HepG2 (cell line): ENCODE measurements around the gene CAST. TPM values are rescaled to one million over a fixed set of nuclear protein-coding genes. Genes with fewer than 3 reads are reported as not detected.

Experiments used
- AFF4 ChIP-seq: sonication (generic); formaldehyde crosslinking; IDR thresholded peaks from 2 replicates; pipeline ENCODE4 v1.4.0; 2020; ENCODE audit warnings: missing genetic modification reagents
- BCLAF1 ChIP-seq: fragments of 450-650 bp; IDR thresholded peaks from 2 replicates; pipeline ENCODE4 v1.6.1; 2017; ENCODE audit warnings: mild to moderate bottlenecking
- CENPT ChIP-seq: sonication (generic); formaldehyde crosslinking; IDR thresholded peaks from 2 replicates; pipeline ENCODE4 v1.8.0; 2022; ENCODE audit warnings: low read depth, mild to moderate bottlenecking, moderate library complexity, missing genetic modification reagents
- DNMT1 ChIP-seq: sonication (generic); formaldehyde crosslinking; IDR thresholded peaks from 2 replicates; pipeline ENCODE4 v1.5.1; 2020; ENCODE audit warnings: mild to moderate bottlenecking, missing genetic modification reagents
- ELF3 ChIP-seq: IDR thresholded peaks from 2 replicates; pipeline ENCODE4 v1.6.1; 2016; ENCODE audit warnings: missing genetic modification reagents, missing compliant biosample characterization
- GPN1 ChIP-seq: sonication (generic); formaldehyde crosslinking; IDR thresholded peaks from 2 replicates; pipeline ENCODE4 v1.5.1; 2020; ENCODE audit warnings: missing genetic modification reagents, borderline replicate concordance
- HOMEZ ChIP-seq: IDR thresholded peaks from 2 replicates; pipeline ENCODE4 v1.6.1; 2016; ENCODE audit warnings: low read depth
- MED1 ChIP-seq: sonication (generic); formaldehyde crosslinking; IDR thresholded peaks from 2 replicates; pipeline ENCODE4 v1.4.0; 2020; ENCODE audit warnings: missing genetic modification reagents
- NFIB ChIP-seq: sonication (generic); formaldehyde crosslinking; IDR thresholded peaks from 2 replicates; pipeline ENCODE4 v1.9.0; 2021; ENCODE audit warnings: missing genetic modification reagents, mild to moderate bottlenecking, borderline replicate concordance
- PRMT3 ChIP-seq: sonication (generic); formaldehyde crosslinking; IDR thresholded peaks from 2 replicates; pipeline ENCODE4 v1.8.1; 2022; ENCODE audit warnings: low read depth, mild to moderate bottlenecking, moderate library complexity, missing genetic modification reagents, borderline replicate concordance
- SOX5 ChIP-seq: IDR thresholded peaks from 2 replicates; pipeline ENCODE4 v1.6.1; 2016; ENCODE audit warnings: borderline replicate concordance
- XRCC5 ChIP-seq: fragments of 200-400 bp; formaldehyde crosslinking; optimal IDR thresholded peaks from 2 replicates; pipeline ENCODE3; 2017; ENCODE audit warnings: mild to moderate bottlenecking, low read length
- ZNF276 ChIP-seq: sonication (generic); formaldehyde crosslinking; IDR thresholded peaks from 2 replicates; pipeline ENCODE4 v1.4.0; 2020; ENCODE audit warnings: mild to moderate bottlenecking, low read depth, missing genetic modification reagents
- ZNF564 ChIP-seq: sonication (generic); formaldehyde crosslinking; IDR thresholded peaks from 2 replicates; pipeline ENCODE4 v1.8.1; 2023; ENCODE audit warnings: mild to moderate bottlenecking, missing genetic modification reagents
- ZNF577 ChIP-seq: sonication (generic); formaldehyde crosslinking; IDR thresholded peaks from 2 replicates; pipeline ENCODE4 v1.4.0; 2020; ENCODE audit warnings: mild to moderate bottlenecking, low read depth, missing genetic modification reagents, borderline replicate concordance
- ZNF580 ChIP-seq: IDR thresholded peaks from 2 replicates; pipeline ENCODE4 v1.6.1; 2016; ENCODE audit warnings: low read depth, borderline replicate concordance
- ZNF724P ChIP-seq: sonication (generic); formaldehyde crosslinking; IDR thresholded peaks from 2 replicates; pipeline ENCODE4 v1.8.0; 2022; ENCODE audit warnings: missing genetic modification reagents, borderline replicate concordance
- polyA plus RNA-seq, 8 experiments: library from polyadenylated mRNA; depleted of rRNA in 3 of 8; stranded (reverse) in 7 of 8; unstranded in 1 of 8; fragments of >200 nt; fragmentation: Illumina TruSeq in 4 of 8; extraction: Trizol in 4 of 8; gene quantifications; 2 replicates each; pipeline versions ENCODE4 v1.2.1 to v1.2.3, GENCODE V29; 2011 to 2016; ENCODE audit warnings: low read depth in 4 of 8, missing spikeins in 1 of 8, mixed read lengths in 1 of 8; ENCODE audit not compliant: insufficient read depth in 1 of 8
- total RNA-seq, 5 experiments: library from RNA; depleted of rRNA; stranded (reverse); fragments of >200 nt; fragmentation: Illumina TruSeq; extraction: Trizol; gene quantifications; 2 replicates each; pipeline ENCODE4 v1.2.3, GENCODE V29; 2016; ENCODE audit warnings: low read depth in 1 of 5

The CAST gene
- total and polyA plus RNA-seq, 2 of the 13 experiments (the other 11 are each of a cell fraction or from before 2014, with no cell fraction given), result 42.1 to 67.6 TPM

- TF ChIP-seq ELF3 (CRISPR knock-in tag) (no peak), ZNF577 (CRISPR knock-in tag) (no peak), AFF4 (CRISPR knock-in tag) (no peak), BCLAF1 (no peak), ZNF276 (CRISPR knock-in tag) (no peak), DNMT1 (CRISPR knock-in tag) (no peak), MED1 (CRISPR knock-in tag) (peak; percentile 19; the same call in 1 of the 2 replicates), NFIB (CRISPR knock-in tag) (no peak), CENPT (CRISPR knock-in tag) (no peak), GPN1 (CRISPR knock-in tag) (no peak), ZNF580 (CRISPR knock-in tag) (no peak), ZNF564 (CRISPR knock-in tag) (no peak), ZNF724P (CRISPR knock-in tag) (no peak), PRMT3 (CRISPR knock-in tag) (no peak), SOX5 (CRISPR knock-in tag) (peak; percentile 55; the same call in 1 of the 2 replicates), XRCC5 (no peak), HOMEZ (CRISPR knock-in tag) (peak; percentile 72; the same call in 1 of the 2 replicates)
These were observed 119.1 kb downstream of the CAST start (continued) for GRCh38 chr5:96781031-96781971.
